OCI-LY1 (cell line): Measurements from ENCODE around the gene TGFB1.

Experiments
- EZH2 ChIP-seq: fragments of 200-600 bp; sonication (generic), shearing (Covaris generic); IDR thresholded peaks from 2 replicates; pipeline ENCODE4 v1.8.0; 2017; ENCODE audit warnings: borderline replicate concordance, mixed run types, mild to moderate bottlenecking, antibody characterized with exemption, low read length, moderate library complexity, mixed read lengths
- TF ChIP-seq, protein P1 (sequence below): fragments of 200-600 bp; sonication (generic), shearing (Covaris generic); IDR thresholded peaks from 2 replicates; pipeline ENCODE4 v1.5.1; 2017; ENCODE audit warnings: mild to moderate bottlenecking, antibody characterized with exemption, low read length, moderate library complexity, mixed read lengths

DNA sequence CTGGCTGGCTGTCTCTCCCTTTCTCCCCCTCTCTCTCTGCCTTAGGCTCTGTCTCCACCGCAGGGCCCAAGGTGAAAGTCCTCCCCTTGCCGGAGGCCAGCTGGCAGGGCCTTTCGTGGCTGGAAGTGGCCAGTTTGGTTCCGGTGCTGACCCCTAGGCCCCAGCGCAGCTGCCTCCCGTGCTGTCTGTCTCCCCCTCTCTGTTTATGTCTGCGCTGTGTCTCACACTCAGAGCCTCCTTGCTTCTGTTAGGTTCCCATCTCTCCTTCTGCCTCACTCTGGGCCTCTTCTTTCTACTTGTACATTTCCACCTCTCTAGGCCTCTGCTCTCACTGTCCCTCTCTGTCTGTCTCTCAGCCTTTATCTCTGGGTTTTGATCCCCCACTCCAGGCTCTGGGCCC, 30.7 kb downstream of the TGFB1 start:
- TF ChIP-seq, protein P1, sequence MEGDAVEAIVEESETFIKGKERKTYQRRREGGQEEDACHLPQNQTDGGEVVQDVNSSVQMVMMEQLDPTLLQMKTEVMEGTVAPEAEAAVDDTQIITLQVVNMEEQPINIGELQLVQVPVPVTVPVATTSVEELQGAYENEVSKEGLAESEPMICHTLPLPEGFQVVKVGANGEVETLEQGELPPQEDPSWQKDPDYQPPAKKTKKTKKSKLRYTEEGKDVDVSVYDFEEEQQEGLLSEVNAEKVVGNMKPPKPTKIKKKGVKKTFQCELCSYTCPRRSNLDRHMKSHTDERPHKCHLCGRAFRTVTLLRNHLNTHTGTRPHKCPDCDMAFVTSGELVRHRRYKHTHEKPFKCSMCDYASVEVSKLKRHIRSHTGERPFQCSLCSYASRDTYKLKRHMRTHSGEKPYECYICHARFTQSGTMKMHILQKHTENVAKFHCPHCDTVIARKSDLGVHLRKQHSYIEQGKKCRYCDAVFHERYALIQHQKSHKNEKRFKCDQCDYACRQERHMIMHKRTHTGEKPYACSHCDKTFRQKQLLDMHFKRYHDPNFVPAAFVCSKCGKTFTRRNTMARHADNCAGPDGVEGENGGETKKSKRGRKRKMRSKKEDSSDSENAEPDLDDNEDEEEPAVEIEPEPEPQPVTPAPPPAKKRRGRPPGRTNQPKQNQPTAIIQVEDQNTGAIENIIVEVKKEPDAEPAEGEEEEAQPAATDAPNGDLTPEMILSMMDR: no peak
- no peak for TF ChIP-seq EZH2
